Neuronal stem cell (in vitro differentiated cells): ENCODE results near the gene UPF1.

Experiments used
- DNase-seq: peaks from one replicate; pipeline ENCODE4 v3.0.0-alpha.2; 2013; ENCODE audit warnings: low spot score
- H2AFZ ChIP-seq: one replicate; pipeline ENCODE4 v1.6.1; 2013; ENCODE audit warnings: mild to moderate bottlenecking, low read length, inconsistent platforms
- H2AK5ac ChIP-seq: 2 replicates; pipeline ENCODE4 v1.6.1; 2013; ENCODE audit warnings: low read depth, mild to moderate bottlenecking, inconsistent platforms, low read length, moderate library complexity, mixed read lengths
- H2BK120ac ChIP-seq: 2 replicates; pipeline ENCODE4 v1.6.1; 2013; ENCODE audit warnings: low read depth, mild to moderate bottlenecking, inconsistent platforms, low read length, moderate library complexity, mixed read lengths
- H2BK12ac ChIP-seq: one replicate; pipeline ENCODE4 v1.6.1; 2013; ENCODE audit warnings: low read length, inconsistent platforms
- H2BK15ac ChIP-seq: 2 replicates; pipeline ENCODE4 v1.6.1; 2013; ENCODE audit warnings: mild to moderate bottlenecking, low read length, inconsistent platforms, mixed read lengths
- H2BK5ac ChIP-seq: one replicate; pipeline ENCODE4 v1.6.1; 2013; ENCODE audit warnings: inconsistent platforms, mild to moderate bottlenecking, low read length, moderate library complexity
- H3K14ac ChIP-seq: one replicate; pipeline ENCODE4 v1.6.1; 2013; ENCODE audit warnings: low read length, inconsistent platforms
- H3K18ac ChIP-seq: 2 replicates; pipeline ENCODE4 v1.6.1; 2013; ENCODE audit warnings: low read length, inconsistent platforms
- H3K23ac ChIP-seq: 2 replicates; pipeline ENCODE4 v1.6.1; 2013; ENCODE audit warnings: low read depth, mild to moderate bottlenecking, mixed read lengths, low read length, inconsistent platforms; ENCODE audit not compliant: poor library complexity
- H3K27ac ChIP-seq: replicated peaks from 3 replicates; pipeline ENCODE4 v1.5.1; 2013; ENCODE audit warnings: low read length, inconsistent platforms
- H3K27me3 ChIP-seq, 3 experiments: 2 replicates each; pipeline ENCODE4 v1.6.1; 2013; ENCODE audit warnings: low read length in 3 of 3, mild to moderate bottlenecking in 2 of 3, inconsistent platforms in 1 of 3, low read depth in 1 of 3, mixed read lengths in 1 of 3, moderate library complexity in 1 of 3; ENCODE audit not compliant: control insufficient read depth in 3 of 3, insufficient read depth in 3 of 3
- H3K36me3 ChIP-seq, 2 donors: replicated peaks in 1 of 2; 2 replicates each; pipeline ENCODE4 v1.6.1; 2013; ENCODE audit warnings: low read length in 2 of 2; ENCODE audit not compliant: control insufficient read depth in 2 of 2, insufficient read depth in 2 of 2
- H3K4ac ChIP-seq: 2 replicates; pipeline ENCODE4 v1.6.1; 2013; ENCODE audit warnings: inconsistent platforms, mild to moderate bottlenecking, low read length, moderate library complexity
- H3K4me1 ChIP-seq, 2 donors: 1 replicate in 1 of 2; 2 replicates in 1 of 2; pipeline ENCODE4 v1.6.1; 2013; ENCODE audit warnings: low read length in 2 of 2, low read depth in 1 of 2; ENCODE audit not compliant: control insufficient read depth in 2 of 2, insufficient read depth in 1 of 2
- H3K4me2 ChIP-seq: one replicate; pipeline ENCODE4 v1.6.1; 2013; ENCODE audit warnings: mild to moderate bottlenecking, low read length, inconsistent platforms; ENCODE audit not compliant: insufficient read depth, poor library complexity, severe bottlenecking
- H3K4me3 ChIP-seq, 2 donors: 2 replicates each; pipeline ENCODE4 v1.5.1; 2013; ENCODE audit warnings: low read length in 2 of 2, mild to moderate bottlenecking in 2 of 2, inconsistent platforms in 1 of 2, moderate library complexity in 1 of 2
- H3K79me1 ChIP-seq: one replicate; pipeline ENCODE4 v1.6.1; 2013; ENCODE audit warnings: low read depth, mild to moderate bottlenecking, inconsistent platforms, low read length, moderate library complexity
- H3K9ac ChIP-seq: one replicate; pipeline ENCODE4 v1.6.1; 2013; ENCODE audit warnings: mild to moderate bottlenecking, low read depth, low read length, inconsistent platforms; ENCODE audit not compliant: poor library complexity
- H3K9me3 ChIP-seq, 2 donors: replicated peaks in 1 of 2; 2 replicates each; pipeline versions ENCODE3 to v1.6.1; 2013; ENCODE audit warnings: low read length in 2 of 2, mild to moderate bottlenecking in 2 of 2, inconsistent platforms in 1 of 2, low read depth in 1 of 2, mixed read lengths in 1 of 2, moderate library complexity in 1 of 2; ENCODE audit not compliant: control insufficient read depth in 2 of 2, insufficient read depth in 1 of 2
- H4K8ac ChIP-seq: one replicate; pipeline ENCODE4 v1.6.1; 2013; ENCODE audit warnings: low read depth, mild to moderate bottlenecking, inconsistent platforms, low read length, moderate library complexity
- H4K91ac ChIP-seq: one replicate; pipeline ENCODE4 v1.6.1; 2013; ENCODE audit warnings: low read length, low read depth, mild to moderate bottlenecking, inconsistent platforms; ENCODE audit not compliant: poor library complexity
- WGBS, 2 donors: extraction: QIAGEN DNeasy Blood & Tissue Kit; methylation state at CpG; one replicate each; pipeline ENCODE4 v1.1.7; 2013; ENCODE audit warnings: missing lambda C conversion rate in 2 of 2, mixed read lengths in 1 of 2; ENCODE audit not compliant: insufficient read length in 2 of 2, insufficient replicate concordance in 1 of 2; ENCODE audit errors: extremely low coverage in 2 of 2; 5-methylcytosine and 5-hydroxymethylcytosine counted together

UPF1 gene

GRCh38 chr19:18795540-18795939 lies 36.2 kb upstream of the UPF1 start:
- Histone ChIP-seq H2AFZ (peak overlapping the region; percentile 74), H3K9me3 (no peaks in the 10 kb centered on the region), H3K18ac (peak overlapping the region; percentile 16), H2BK15ac (no peak overlapping the region), H3K23ac (no peak overlapping the region), H4K8ac (no peak overlapping the region), H2BK120ac (no peak overlapping the region), H2BK12ac (no peak overlapping the region), H3K27me3 (peaks cover 9 to 56% (median 54%) of the 10 kb centered on the region in 3 experiments), H3K4me1 (peaks cover 0 to 8% of the 10 kb centered on the region in 2 donors), H2BK5ac (no peak overlapping the region), H4K91ac (no peak overlapping the region), H3K14ac (no peak overlapping the region), H3K36me3 (no peaks in the 10 kb centered on the region), H3K9ac (no peak overlapping the region), H3K4me2 (no peak overlapping the region), H3K27ac (no peak overlapping the region), H2AK5ac (no peak overlapping the region), H3K79me1 (peaks cover under 1% of the 10 kb centered on the region), H3K4ac (no peak overlapping the region), H3K4me3 (no peak overlapping the region)
- no CpG with 5 or more reads among the region's 21 CpGs for WGBS, 2 donors
- DNase-seq = no peak

- H3K27me3 ChIP-seq = peaks cover 2 to 53% (median 52%) of the 10 kb centered on the region in 3 experiments
- no peak overlapping the region for H4K91ac ChIP-seq
- no peak overlapping the region for H2BK120ac ChIP-seq
- H3K4me3 ChIP-seq = no peak overlapping the region
- H2BK5ac ChIP-seq = no peak overlapping the region
- no peak overlapping the region for H2BK12ac ChIP-seq
- no peak overlapping the region for H2BK15ac ChIP-seq
- H3K27ac ChIP-seq = no peak overlapping the region
- H3K36me3 ChIP-seq = no peaks in the 10 kb centered on the region
- H4K8ac ChIP-seq = no peak overlapping the region
- no peak overlapping the region for H2AFZ ChIP-seq
- H3K18ac ChIP-seq = no peak overlapping the region
- no peaks in the 10 kb centered on the region for H3K79me1 ChIP-seq
- no peak overlapping the region for H2AK5ac ChIP-seq
- H3K9me3 ChIP-seq = peaks cover 0 to 2% of the 10 kb centered on the region in 2 donors
- no peak for DNase-seq
- no peak overlapping the region for H3K4me2 ChIP-seq
- no peak overlapping the region for H3K9ac ChIP-seq
- no peak overlapping the region for H3K4ac ChIP-seq
- no peak overlapping the region for H3K14ac ChIP-seq
- WGBS, 2 donors = no CpG with 5 or more reads among the region's 2 CpGs
- H3K23ac ChIP-seq = no peak overlapping the region
- peaks cover 0 to 8% of the 10 kb centered on the region in 2 donors for H3K4me1 ChIP-seq
Observed at GRCh38 chr19:18796239-18796638, 35.5 kb upstream of the UPF1 start.

- Histone ChIP-seq H3K27me3 (peaks cover 0 to 32% (median 27%) of the 10 kb centered on the region in 3 experiments), H3K4me3 (no peak overlapping the region), H3K4me2 (peak overlapping the region; percentile 22), H3K9me3 (peaks cover 0 to 2% of the 10 kb centered on the region in 2 donors), H3K36me3 (no peaks in the 10 kb centered on the region), H3K4me1 (peaks cover 0 to 8% of the 10 kb centered on the region in 2 donors), H4K8ac (no peak overlapping the region), H2BK120ac (no peak overlapping the region), H2BK12ac (no peak overlapping the region), H3K14ac (peak overlapping the region; percentile 74), H3K23ac (peak overlapping the region; percentile 38), H3K18ac (peak overlapping the region; percentile 31), H2BK5ac (peak overlapping the region; percentile 3), H2AK5ac (no peak overlapping the region), H3K9ac (no peak overlapping the region), H2BK15ac (no peak overlapping the region), H4K91ac (no peak overlapping the region), H2AFZ (no peak overlapping the region), H3K79me1 (no peaks in the 10 kb centered on the region), H3K27ac (no peak overlapping the region), H3K4ac (no peak overlapping the region)
- no peak for DNase-seq
- WGBS, 2 donors = no CpG with 5 or more reads among the region's 22 CpGs
Observed at GRCh38 chr19:18798384-18799352, 33.1 kb upstream of the UPF1 start.

- H3K9ac ChIP-seq = no peak overlapping the region
- no peak overlapping the region for H4K91ac ChIP-seq
- H3K4me1 ChIP-seq = peaks cover 0 to 8% of the 10 kb centered on the region in 2 donors
- no peak overlapping the region for H2BK12ac ChIP-seq
- H3K14ac ChIP-seq = no peak overlapping the region
- no peaks in the 10 kb centered on the region for H3K36me3 ChIP-seq
- no peak overlapping the region for H3K4ac ChIP-seq
- no peak for DNase-seq
- no peak overlapping the region for H2AK5ac ChIP-seq
- H3K18ac ChIP-seq = no peak overlapping the region
- H3K4me2 ChIP-seq = no peak overlapping the region
- peak overlapping the region; percentile 38 for H3K23ac ChIP-seq
- no peak overlapping the region for H4K8ac ChIP-seq
- peaks cover 0 to 28% (median 23%) of the 10 kb centered on the region in 3 experiments for H3K27me3 ChIP-seq
- no peak overlapping the region for H2AFZ ChIP-seq
- peaks cover 0 to 2% of the 10 kb centered on the region in 2 donors for H3K9me3 ChIP-seq
- no peak overlapping the region for H3K4me3 ChIP-seq
- no peak overlapping the region for H3K27ac ChIP-seq
- no peaks in the 10 kb centered on the region for H3K79me1 ChIP-seq
- H2BK15ac ChIP-seq = no peak overlapping the region
- H2BK5ac ChIP-seq = peak overlapping the region; percentile 3
- H2BK120ac ChIP-seq = no peak overlapping the region
Observed at GRCh38 chr19:18799389-18799970, 32.3 kb upstream of the UPF1 start.
